Testis (tissue), 2 donors: ENCODE measurements around the gene LPIN3.

Experiments used
- CTCF ChIP-seq, 3 experiments: fragments of 450-650 bp in 2 of 3; fragments of 200-600 bp in 1 of 3; sonication (generic) in 1 of 3; IDR thresholded peaks; one replicate each; pipeline ENCODE4 v1.5.1; 2016 to 2019; ENCODE audit warnings: antibody characterized with exemption in 3 of 3, mild to moderate bottlenecking in 2 of 3, moderate library complexity in 1 of 3
- POLR2A ChIP-seq: fragments of 450-650 bp; IDR thresholded peaks from one replicate; pipeline ENCODE4 v1.6.1; 2017; ENCODE audit warnings: antibody characterized with exemption, mild to moderate bottlenecking, moderate library complexity

DNA sequence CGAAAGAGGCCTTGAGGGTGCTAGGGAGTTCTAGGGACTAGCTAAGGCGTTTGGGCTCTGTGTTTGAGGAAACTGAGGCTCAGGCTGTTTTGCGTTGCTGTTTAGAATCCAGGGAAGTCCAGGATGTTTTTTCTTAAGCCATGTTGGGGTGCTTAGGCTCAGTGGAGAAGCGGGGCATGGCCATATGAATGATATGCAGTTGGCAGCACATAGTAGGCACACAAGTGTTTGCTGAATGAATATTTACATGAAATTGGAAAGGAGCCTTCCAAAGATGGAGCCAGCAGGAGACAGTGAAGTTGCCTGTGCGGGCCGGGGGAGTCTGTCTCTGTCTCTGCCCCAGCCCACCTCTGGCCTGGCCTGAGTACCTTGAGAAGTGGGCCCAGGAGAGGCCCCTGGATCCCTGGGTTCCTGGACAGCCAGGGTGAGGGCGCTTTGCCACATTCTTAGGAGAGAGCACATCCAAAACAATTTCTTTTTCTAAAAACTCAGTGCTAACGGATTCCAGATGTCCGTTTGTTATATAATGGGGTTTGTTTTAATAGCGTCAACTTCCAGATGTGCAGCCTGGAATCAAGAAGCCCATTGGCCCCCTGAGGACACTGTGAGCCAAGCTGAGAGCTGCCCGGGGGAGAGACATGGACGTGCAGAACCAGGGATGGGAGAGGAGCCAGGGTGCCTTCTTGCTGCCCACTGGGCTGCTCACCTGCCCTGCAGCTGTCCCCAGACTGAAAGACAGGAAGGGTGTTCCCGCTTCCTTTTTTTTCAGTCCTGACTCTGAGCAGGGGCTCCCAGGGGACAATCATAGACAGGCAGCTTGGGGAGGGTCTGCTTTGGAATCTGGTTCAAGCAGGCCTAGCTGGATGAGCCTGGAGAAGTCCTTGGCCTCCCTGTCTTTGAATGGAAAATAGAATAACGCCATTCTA is 46.1 kb downstream of the LPIN3 start:
- TF ChIP-seq CTCF (IDR thresholded peaks at IDR 0.05) (no peak), POLR2A (no peak)
